Measurements from ENCODE around the gene MYO16.
"Not testable (repeated sequence)": the region's sequence is repeated elsewhere in the genome, so short reads cannot be mapped to it uniquely, and the experiment has no call there.

The MYO16 gene

GRCh38 chr13:108987944-108988343 lies 358.5 kb downstream of the MYO16 start:
- H3K9me3 ChIP-seq (ENCODE audit: control insufficient read depth, insufficient read depth, low read length) = no peaks in the 10 kb centered on the region
- no peaks in the 10 kb centered on the region for H3K36me3 ChIP-seq (ENCODE audit: control insufficient read depth, low read length)
- no peaks in the 10 kb centered on the region for H3F3A ChIP-seq (ENCODE audit: control insufficient read depth, insufficient read depth)
- no peaks in the 10 kb centered on the region for H4K20me1 ChIP-seq (ENCODE audit: control insufficient read depth, insufficient read depth, low read depth, low read length)
- H3K4me2 ChIP-seq (ENCODE audit: low read length) = no peak overlapping the region
- TF ChIP-seq CTCF (IDR thresholded peaks at IDR 0.05; ENCODE audit: low read depth, low read length, poor library complexity, severe bottlenecking) (no peak), EZH2phosphoT487 (IDR thresholded peaks at IDR 0.05; ENCODE audit: borderline replicate concordance, low read length) (no peak)
- no peak overlapping the region for H3K27ac ChIP-seq (ENCODE audit: low read depth, low read length)
- H3K4me1 ChIP-seq (ENCODE audit: control insufficient read depth, low read length) = no peaks in the 10 kb centered on the region
- no peaks in the 10 kb centered on the region for H3K79me2 ChIP-seq (ENCODE audit: control insufficient read depth, low read length)
- H3K27me3 ChIP-seq (ENCODE audit: control insufficient read depth, low read length) = no peaks in the 10 kb centered on the region
- H3K4me3 ChIP-seq (ENCODE audit: low read length) = no peak overlapping the region
- H3K9me2 ChIP-seq (replicated peaks; ENCODE audit: control insufficient read depth, low read length) = no peaks in the 10 kb centered on the region

- not testable (repeated sequence) for H3K36me3 ChIP-seq (ENCODE audit: control insufficient read depth, low read length); H3K27me3 ChIP-seq (ENCODE audit: control insufficient read depth, low read length)
Observed at GRCh38 chr13:108991416-108991815, 362.0 kb downstream of the MYO16 start.

GRCh38 chr13:108993346-108993745 lies 363.9 kb downstream of the MYO16 start:
- Histone ChIP-seq H4K20me1 (ENCODE audit: control insufficient read depth, insufficient read depth, low read depth, low read length) (no peaks in the 10 kb centered on the region), H3K36me3 (ENCODE audit: control insufficient read depth, low read length) (no peaks in the 10 kb centered on the region), H3K4me2 (ENCODE audit: low read length) (no peak overlapping the region), H3K27ac (ENCODE audit: low read depth, low read length) (no peak overlapping the region), H3K9me2 (replicated peaks; ENCODE audit: control insufficient read depth, low read length) (no peaks in the 10 kb centered on the region), H3K79me2 (ENCODE audit: control insufficient read depth, low read length) (no peaks in the 10 kb centered on the region), H3F3A (ENCODE audit: control insufficient read depth, insufficient read depth) (no peaks in the 10 kb centered on the region), H3K27me3 (ENCODE audit: control insufficient read depth, low read length) (no peaks in the 10 kb centered on the region), H3K4me1 (ENCODE audit: control insufficient read depth, low read length) (no peaks in the 10 kb centered on the region), H3K9me3 (ENCODE audit: control insufficient read depth, insufficient read depth, low read length) (no peaks in the 10 kb centered on the region), H3K4me3 (ENCODE audit: low read length) (no peak overlapping the region)
- TF ChIP-seq CTCF (IDR thresholded peaks at IDR 0.05; ENCODE audit: low read depth, low read length, poor library complexity, severe bottlenecking) (no peak), EZH2phosphoT487 (IDR thresholded peaks at IDR 0.05; ENCODE audit: borderline replicate concordance, low read length) (no peak)

More at GRCh38 chr13:108991416-108991815, 362.0 kb downstream of the MYO16 start:
- H3K79me2 ChIP-seq (ENCODE audit: control insufficient read depth, low read length); H3K27ac ChIP-seq (ENCODE audit: low read depth, low read length); H4K20me1 ChIP-seq (ENCODE audit: control insufficient read depth, insufficient read depth, low read depth, low read length); H3F3A ChIP-seq (ENCODE audit: control insufficient read depth, insufficient read depth); H3K4me3 ChIP-seq (ENCODE audit: low read length); H3K9me3 ChIP-seq (ENCODE audit: control insufficient read depth, insufficient read depth, low read length); H3K9me2 ChIP-seq (replicated peaks; ENCODE audit: control insufficient read depth, low read length); H3K4me1 ChIP-seq (ENCODE audit: control insufficient read depth, low read length); H3K4me2 ChIP-seq (ENCODE audit: low read length): not testable (repeated sequence)

GRCh38 chr13:108996430-108996829 lies 367.0 kb downstream of the MYO16 start:
- Histone ChIP-seq H3K4me1 (ENCODE audit: control insufficient read depth, low read length) (no peaks in the 10 kb centered on the region), H3K27me3 (ENCODE audit: control insufficient read depth, low read length) (no peaks in the 10 kb centered on the region), H3K79me2 (ENCODE audit: control insufficient read depth, low read length) (no peaks in the 10 kb centered on the region), H3K27ac (ENCODE audit: low read depth, low read length) (no peak overlapping the region), H3K4me2 (ENCODE audit: low read length) (no peak overlapping the region), H3K9me2 (replicated peaks; ENCODE audit: control insufficient read depth, low read length) (no peaks in the 10 kb centered on the region), H3K4me3 (ENCODE audit: low read length) (no peak overlapping the region), H3K36me3 (ENCODE audit: control insufficient read depth, low read length) (no peaks in the 10 kb centered on the region), H3K9me3 (ENCODE audit: control insufficient read depth, insufficient read depth, low read length) (no peaks in the 10 kb centered on the region), H3F3A (ENCODE audit: control insufficient read depth, insufficient read depth) (no peaks in the 10 kb centered on the region), H4K20me1 (ENCODE audit: control insufficient read depth, insufficient read depth, low read depth, low read length) (no peaks in the 10 kb centered on the region)
- TF ChIP-seq EZH2phosphoT487 (IDR thresholded peaks at IDR 0.05; ENCODE audit: borderline replicate concordance, low read length) (no peak), CTCF (IDR thresholded peaks at IDR 0.05; ENCODE audit: low read depth, low read length, poor library complexity, severe bottlenecking) (no peak)
